Measurements from ENCODE around the gene HIPK2. TPM values are rescaled to one million over a fixed set of nuclear protein-coding genes. Genes with fewer than 3 reads are reported as not detected.

Gene HIPK2
- total RNA-seq, 1 donor from 2014 or later: 5.8 TPM

GRCh38 chr7:139532636-139533155 lies 245.1 kb downstream of the HIPK2 start:
- Histone ChIP-seq H3K27me3 (ENCODE audit: control insufficient read depth, insufficient read depth, low read length) (peaks cover 4% of the 10 kb centered on the region), H3K36me3 (ENCODE audit: control insufficient read depth, insufficient read depth, low read length) (no peaks in the 10 kb centered on the region), H3K4me3 (ENCODE audit: low read depth, low read length) (no peak overlapping the region)
- TF ChIP-seq CTCF (IDR thresholded peaks at IDR 0.05; ENCODE audit: insufficient read depth, low read length, severe bottlenecking): no peak
- DNase-seq (ENCODE audit: low read depth) (no peak), FAIRE-seq (no peak)

- Histone ChIP-seq H3K36me3 (ENCODE audit: control insufficient read depth, insufficient read depth, low read length) (no peaks in the 10 kb centered on the region), H3K27me3 (ENCODE audit: control insufficient read depth, insufficient read depth, low read length) (peaks cover 7% of the 10 kb centered on the region), H3K4me3 (ENCODE audit: low read depth, low read length) (no peak overlapping the region)
- TF ChIP-seq CTCF (IDR thresholded peaks at IDR 0.05; ENCODE audit: insufficient read depth, low read length, severe bottlenecking): no peak
- FAIRE-seq (no peak), DNase-seq (ENCODE audit: low read depth) (no peak)
Measured at GRCh38 chr7:139531094-139531493, 246.7 kb downstream of the HIPK2 start.

GRCh38 chr7:139526578-139527544 lies 250.9 kb downstream of the HIPK2 start:
- TF ChIP-seq CTCF (IDR thresholded peaks at IDR 0.05; ENCODE audit: insufficient read depth, low read length, severe bottlenecking): no peak
- Histone ChIP-seq H3K4me3 (ENCODE audit: low read depth, low read length) (no peak overlapping the region), H3K27me3 (ENCODE audit: control insufficient read depth, insufficient read depth, low read length) (peaks cover 32% of the 10 kb centered on the region), H3K36me3 (ENCODE audit: control insufficient read depth, insufficient read depth, low read length) (no peaks in the 10 kb centered on the region)
- no peak for FAIRE-seq
- no peak for DNase-seq (ENCODE audit: low read depth)

GRCh38 chr7:139525750-139526149 lies 252.0 kb downstream of the HIPK2 start:
- no peak overlapping the region for H3K4me3 ChIP-seq (ENCODE audit: low read depth, low read length)
- FAIRE-seq (no peak), DNase-seq (ENCODE audit: low read depth) (no peak)
- TF ChIP-seq CTCF (IDR thresholded peaks at IDR 0.05; ENCODE audit: insufficient read depth, low read length, severe bottlenecking): no peak
- no peaks in the 10 kb centered on the region for H3K36me3 ChIP-seq (ENCODE audit: control insufficient read depth, insufficient read depth, low read length)
- H3K27me3 ChIP-seq (ENCODE audit: control insufficient read depth, insufficient read depth, low read length): peaks cover 31% of the 10 kb centered on the region

GRCh38 chr7:139525239-139525638 lies 252.6 kb downstream of the HIPK2 start:
- H3K27me3 ChIP-seq (ENCODE audit: control insufficient read depth, insufficient read depth, low read length): peaks cover 31% of the 10 kb centered on the region
- no peak overlapping the region for H3K4me3 ChIP-seq (ENCODE audit: low read depth, low read length)
- no peaks in the 10 kb centered on the region for H3K36me3 ChIP-seq (ENCODE audit: control insufficient read depth, insufficient read depth, low read length)
- no peak for DNase-seq (ENCODE audit: low read depth)
- no peak for TF ChIP-seq CTCF (IDR thresholded peaks at IDR 0.05; ENCODE audit: insufficient read depth, low read length, severe bottlenecking)
- FAIRE-seq: no peak

Measured in bronchial epithelial cell (primary cell).